H1 (cell line): ENCODE results near the gene CACNB2. TPM values are rescaled to one million over a fixed set of nuclear protein-coding genes. Genes with fewer than 3 reads are reported as not detected.

Source experiments
- GABPA ChIP-seq: IDR thresholded peaks from 2 replicates; pipeline ENCODE4 v1.6.1; 2011; ENCODE audit warnings: mild to moderate bottlenecking, low read length, moderate library complexity, borderline replicate concordance; ENCODE audit not compliant: insufficient read depth
- polyA plus RNA-seq, 7 experiments: library from polyadenylated mRNA; depleted of rRNA in 3 of 7; stranded (reverse) in 5 of 7; unstranded in 2 of 7; fragments of >200 nt in 5 of 7; fragments of 200-250 nt in 2 of 7; gene quantifications; 1 replicate in 5 of 7; 2 replicates in 1 of 7; 4 replicates in 1 of 7; pipeline versions ENCODE4 v1.2.1 to v1.2.3, GENCODE V29; 2011 to 2013; ENCODE audit warnings: missing spikeins in 2 of 7, mixed read lengths in 2 of 7
- total RNA-seq: library from RNA; stranded (reverse); fragmentation: NEBNext Ultra II Directional; extraction: Animal tissue kit (Norgen Biotek cat#: 25700); gene quantifications from 2 replicates; pipeline ENCODE4 v1.2.1, GENCODE V29; 2021

The CACNB2 gene
- total and polyA plus RNA-seq, 2 of the 8 experiments (the other 6 are each of a cell fraction or from before 2014, with no cell fraction given) = 2.4 to 3.2 TPM

- TF ChIP-seq GABPA = no peak
Measured at GRCh38 chr10:18223898-18224297, 83.7 kb downstream of the CACNB2 start (continued).
